Measurements from ENCODE around the gene PLD1.
"Not testable (repeated sequence)": the region's sequence is repeated elsewhere in the genome, so short reads cannot be mapped to it uniquely, and the experiment has no call there.

The PLD1 gene

GRCh38 chr3:171671709-171672108 is 138.6 kb downstream of the PLD1 start:
- DNase-seq (ENCODE audit: low read depth, low spot score), result no peak

DNA sequence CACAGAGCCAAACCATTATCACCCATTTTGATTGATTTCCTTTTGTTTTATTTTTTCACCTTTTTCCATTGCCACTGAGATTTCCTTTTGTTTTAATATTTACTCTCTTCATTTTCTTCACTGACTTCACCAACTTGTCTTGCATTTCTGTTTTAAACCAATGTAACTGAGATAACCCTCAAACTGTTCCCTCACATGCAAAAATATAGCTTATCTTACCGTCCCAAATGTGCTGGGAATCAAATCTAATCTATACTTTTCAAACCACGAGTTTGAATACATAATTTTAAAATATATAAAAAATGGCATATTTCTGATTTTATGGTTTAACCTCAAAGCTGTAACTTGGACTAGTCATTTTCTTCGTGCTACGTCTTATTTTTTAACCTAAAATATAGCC is 143.8 kb downstream of the PLD1 start:
- DNase-seq (ENCODE audit: low read depth, low spot score), result no peak

GRCh38 chr3:171663805-171664204 is 146.5 kb downstream of the PLD1 start:
- DNase-seq (ENCODE audit: low read depth, low spot score), result no peak

DNA sequence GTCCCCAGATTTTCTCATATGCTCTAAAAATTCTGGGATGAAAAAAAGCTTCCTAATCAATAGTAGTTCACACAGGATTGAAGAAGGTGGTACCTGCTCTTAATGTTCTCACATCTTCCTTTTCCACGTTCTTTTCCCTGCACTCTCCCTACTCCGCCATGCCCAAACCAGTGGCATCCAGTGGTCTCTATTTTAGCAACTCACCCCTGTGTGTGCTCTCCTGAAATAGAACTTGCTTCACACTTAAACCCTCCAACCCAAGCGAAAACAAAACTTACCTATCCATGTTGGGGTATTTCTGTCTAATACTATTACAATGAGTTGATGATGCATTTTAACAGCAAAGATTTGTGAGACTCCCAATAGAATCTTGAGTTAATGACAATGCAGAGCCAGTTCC is 148.8 kb downstream of the PLD1 start:
- DNase-seq (ENCODE audit: low read depth, low spot score), result no peak

DNA sequence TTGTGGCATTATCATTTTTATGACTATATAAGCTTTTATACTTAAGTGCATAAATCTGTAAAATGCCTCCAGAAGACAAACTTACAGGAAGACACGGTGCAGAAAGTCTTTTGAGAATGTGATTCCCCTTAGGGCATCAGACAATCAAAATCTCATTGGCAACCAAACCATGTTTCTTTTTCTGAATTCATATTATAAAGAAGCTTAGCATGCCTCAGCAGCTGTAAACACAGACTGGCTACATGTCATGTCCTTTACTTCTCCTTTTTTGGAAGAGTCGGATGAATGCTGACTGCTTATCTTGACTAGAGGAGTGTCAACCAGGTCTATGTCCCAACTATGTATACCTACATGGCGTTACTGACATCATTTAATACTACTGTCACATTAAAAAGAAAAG is 150.1 kb downstream of the PLD1 start:
- DNase-seq (ENCODE audit: low read depth, low spot score), result no peak

DNA sequence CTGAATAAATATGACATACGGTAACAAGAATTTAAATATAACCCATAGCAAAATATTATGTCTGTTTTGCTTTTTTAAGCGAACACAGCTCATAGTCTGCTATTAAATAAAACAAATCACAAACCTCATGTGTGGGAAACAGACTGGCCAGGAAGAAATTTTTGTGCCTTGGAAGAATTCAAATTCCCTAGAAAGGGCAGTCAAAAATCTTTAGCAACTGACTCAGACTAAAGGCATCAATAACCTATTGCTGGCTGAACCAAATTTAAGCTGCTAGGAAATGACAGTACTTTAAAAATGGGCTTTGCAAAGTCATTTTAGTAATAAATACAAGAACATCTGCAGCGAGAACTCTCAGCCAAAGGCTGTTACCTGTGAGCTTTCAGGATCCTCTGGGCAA is 151.4 kb downstream of the PLD1 start:
- no peak for DNase-seq (ENCODE audit: low read depth, low spot score)

GRCh38 chr3:171654809-171655208 is 155.5 kb downstream of the PLD1 start:
- no peak for DNase-seq (ENCODE audit: low read depth, low spot score)

DNA sequence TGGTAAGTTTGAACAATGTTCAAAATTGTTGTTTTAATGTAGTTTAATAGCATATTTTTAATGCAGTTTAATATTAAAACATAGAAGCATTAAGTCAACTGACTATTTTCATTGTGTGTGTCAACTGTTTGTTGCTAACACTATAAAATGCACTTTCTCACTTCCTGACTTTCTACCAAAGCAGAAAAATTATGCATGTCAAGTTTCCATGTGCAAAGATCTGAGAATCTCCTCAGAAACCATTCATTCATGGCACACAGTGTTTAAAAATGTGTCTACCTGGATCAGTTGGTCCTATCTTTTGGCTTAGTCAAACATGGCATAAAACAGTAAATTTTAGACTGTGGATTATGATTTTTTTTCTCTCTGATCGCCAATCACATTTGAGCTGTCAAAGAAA is 156.0 kb downstream of the PLD1 start:
- no peak for DNase-seq (ENCODE audit: low read depth, low spot score)

- no peak for DNase-seq (ENCODE audit: low read depth, low spot score)
Measured at GRCh38 chr3:171653701-171654100, 156.6 kb downstream of the PLD1 start.

DNA sequence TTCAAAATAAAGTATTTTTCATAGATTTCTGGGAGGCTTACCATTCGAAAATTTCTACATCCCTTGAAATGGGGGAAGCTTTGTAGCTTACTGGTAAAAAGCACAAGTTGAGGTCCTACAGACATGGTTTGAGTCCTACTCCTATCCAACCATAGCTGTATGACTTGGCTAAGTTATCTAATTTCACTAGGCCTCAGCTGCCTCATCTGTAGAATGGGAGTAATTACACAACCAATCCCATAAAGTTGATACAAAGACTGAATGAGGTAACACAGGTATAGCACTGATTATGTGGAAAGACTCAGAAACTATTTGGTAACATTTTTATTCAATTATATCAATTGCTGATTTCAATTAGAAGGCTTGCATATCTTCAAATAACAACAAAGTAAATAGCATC is 157.4 kb downstream of the PLD1 start:
- no peak for DNase-seq (ENCODE audit: low read depth, low spot score)

GRCh38 chr3:171649911-171650592 is 160.2 kb downstream of the PLD1 start:
- peak; percentile 23 for DNase-seq (ENCODE audit: low read depth, low spot score)

GRCh38 chr3:171649267-171649666 is 161.0 kb downstream of the PLD1 start:
- DNase-seq (ENCODE audit: low read depth, low spot score), result no peak

DNA sequence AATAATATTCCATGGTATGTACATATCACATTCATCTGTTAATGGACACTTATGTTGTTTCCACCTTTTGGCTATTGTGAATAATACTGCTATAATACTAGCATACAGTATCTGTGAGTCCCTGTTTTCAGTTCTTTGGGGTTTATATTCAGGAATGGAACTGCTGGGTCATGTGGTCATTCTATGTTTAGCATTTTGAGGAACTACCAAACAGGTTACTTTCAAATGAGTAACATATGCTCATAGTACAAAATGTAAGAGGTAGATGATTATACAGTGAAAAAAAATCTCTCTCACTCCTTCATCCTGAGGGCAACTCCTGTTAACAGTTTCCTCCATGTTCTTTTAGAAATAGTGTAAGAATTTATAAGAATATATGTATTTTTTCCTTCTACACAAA is 162.2 kb downstream of the PLD1 start:
- DNase-seq (ENCODE audit: low read depth, low spot score), result no peak

GRCh38 chr3:171646357-171647133 is 163.7 kb downstream of the PLD1 start:
- no peak for DNase-seq (ENCODE audit: low read depth, low spot score)

DNA sequence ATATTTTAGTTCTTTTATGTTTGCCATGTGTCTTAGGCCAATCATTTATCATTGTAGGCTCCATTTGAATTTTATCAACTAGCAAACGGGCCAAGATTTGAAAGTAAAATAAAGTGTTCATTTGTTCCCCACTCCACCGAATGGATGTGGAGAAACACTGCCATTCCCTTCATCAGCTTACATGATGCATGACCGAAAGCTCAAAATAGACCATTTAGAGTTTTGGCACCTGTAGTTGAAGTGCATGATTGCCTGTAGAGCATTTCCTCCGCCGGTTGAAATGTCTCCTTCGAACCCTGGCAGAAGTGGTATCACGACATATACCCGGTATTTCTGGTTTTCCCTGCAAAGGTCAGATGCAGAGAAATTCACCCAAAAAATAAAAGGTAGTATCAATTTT is 165.6 kb downstream of the PLD1 start:
- no peak for DNase-seq (ENCODE audit: low read depth, low spot score)

GRCh38 chr3:171643681-171644080 is 166.6 kb downstream of the PLD1 start:
- DNase-seq (ENCODE audit: low read depth, low spot score), result no peak

DNA sequence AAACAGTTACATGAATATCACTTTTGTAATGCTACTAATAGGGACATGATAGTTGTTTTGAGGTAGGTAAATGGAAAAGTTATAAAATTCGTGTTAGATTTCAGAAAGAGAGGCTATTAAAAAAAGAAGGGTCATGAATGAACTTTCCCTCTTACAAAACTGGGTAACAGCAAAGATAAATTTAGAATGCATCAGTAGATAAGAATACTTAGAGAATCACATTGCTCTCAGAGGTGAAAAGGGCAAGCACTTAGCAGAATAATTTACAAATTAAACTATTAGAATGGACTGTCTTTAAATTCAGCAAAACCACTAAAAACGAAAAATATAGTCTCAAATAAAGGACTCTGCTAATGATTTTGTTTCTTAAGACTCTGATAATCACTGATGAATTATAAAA is 167.2 kb downstream of the PLD1 start:
- DNase-seq (ENCODE audit: low read depth, low spot score), result no peak

DNA sequence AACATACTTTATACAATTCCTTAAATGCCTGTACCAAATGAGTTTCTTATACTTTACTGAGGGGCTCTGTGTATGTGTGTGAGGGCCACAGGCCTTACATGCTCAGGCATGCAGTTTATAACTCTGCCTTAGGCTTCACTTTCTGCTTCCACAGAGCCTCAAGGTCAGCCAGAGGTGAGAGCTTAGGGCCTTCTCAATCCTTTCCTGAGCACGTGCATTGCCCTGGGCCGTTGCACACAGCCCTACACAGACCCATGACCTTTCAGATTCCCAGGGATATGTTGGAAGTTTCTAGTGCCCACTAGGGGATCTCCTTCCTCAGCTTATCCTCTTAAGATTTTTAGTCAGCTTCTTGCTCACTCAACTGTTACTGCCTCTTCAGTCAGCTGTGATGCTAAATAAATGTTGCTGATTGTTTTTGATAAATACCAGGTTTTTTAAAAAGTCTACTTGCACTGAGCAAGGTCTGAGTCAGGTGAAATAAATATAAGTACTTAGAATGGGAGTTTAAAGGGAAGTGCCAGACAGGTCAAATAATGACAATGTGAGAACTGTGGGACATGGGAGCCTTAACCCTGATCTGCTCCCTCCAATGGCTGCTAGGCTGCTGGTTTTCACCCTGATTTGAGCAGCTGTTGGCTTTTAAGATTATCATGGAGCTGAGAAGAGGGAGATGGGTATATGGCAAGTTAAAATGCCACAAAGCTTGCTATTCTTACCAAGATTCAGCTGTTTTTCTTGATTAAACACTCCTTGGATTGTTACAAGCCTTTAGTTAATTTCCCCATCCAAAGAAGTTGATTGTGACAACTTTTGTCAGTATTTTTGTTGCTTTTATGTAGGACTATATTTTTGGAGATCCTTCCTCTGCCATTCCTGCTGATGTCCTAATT is 169.5 kb downstream of the PLD1 start:
- peak; percentile 73 for DNase-seq (ENCODE audit: low read depth, low spot score)

- no peak for DNase-seq (ENCODE audit: low read depth, low spot score)
Measured at GRCh38 chr3:171636666-171637065, 173.6 kb downstream of the PLD1 start.

- DNase-seq (ENCODE audit: low read depth, low spot score), result no peak
Measured at GRCh38 chr3:171632766-171633165, 177.5 kb downstream of the PLD1 start.

GRCh38 chr3:171626799-171627198 is 183.5 kb downstream of the PLD1 start:
- not testable (repeated sequence) for DNase-seq (ENCODE audit: low read depth, low spot score)

- no peak for DNase-seq (ENCODE audit: low read depth, low spot score)
Measured at GRCh38 chr3:171622126-171622525, 188.2 kb downstream of the PLD1 start.

All from ELF-1 (cell line).